ENCODE measurements around the gene NBPF14.
"Not testable (repeated sequence)": the region's sequence is repeated elsewhere in the genome, so short reads cannot be mapped to it uniquely, and the experiment has no call there.

Gene NBPF14, protein sequence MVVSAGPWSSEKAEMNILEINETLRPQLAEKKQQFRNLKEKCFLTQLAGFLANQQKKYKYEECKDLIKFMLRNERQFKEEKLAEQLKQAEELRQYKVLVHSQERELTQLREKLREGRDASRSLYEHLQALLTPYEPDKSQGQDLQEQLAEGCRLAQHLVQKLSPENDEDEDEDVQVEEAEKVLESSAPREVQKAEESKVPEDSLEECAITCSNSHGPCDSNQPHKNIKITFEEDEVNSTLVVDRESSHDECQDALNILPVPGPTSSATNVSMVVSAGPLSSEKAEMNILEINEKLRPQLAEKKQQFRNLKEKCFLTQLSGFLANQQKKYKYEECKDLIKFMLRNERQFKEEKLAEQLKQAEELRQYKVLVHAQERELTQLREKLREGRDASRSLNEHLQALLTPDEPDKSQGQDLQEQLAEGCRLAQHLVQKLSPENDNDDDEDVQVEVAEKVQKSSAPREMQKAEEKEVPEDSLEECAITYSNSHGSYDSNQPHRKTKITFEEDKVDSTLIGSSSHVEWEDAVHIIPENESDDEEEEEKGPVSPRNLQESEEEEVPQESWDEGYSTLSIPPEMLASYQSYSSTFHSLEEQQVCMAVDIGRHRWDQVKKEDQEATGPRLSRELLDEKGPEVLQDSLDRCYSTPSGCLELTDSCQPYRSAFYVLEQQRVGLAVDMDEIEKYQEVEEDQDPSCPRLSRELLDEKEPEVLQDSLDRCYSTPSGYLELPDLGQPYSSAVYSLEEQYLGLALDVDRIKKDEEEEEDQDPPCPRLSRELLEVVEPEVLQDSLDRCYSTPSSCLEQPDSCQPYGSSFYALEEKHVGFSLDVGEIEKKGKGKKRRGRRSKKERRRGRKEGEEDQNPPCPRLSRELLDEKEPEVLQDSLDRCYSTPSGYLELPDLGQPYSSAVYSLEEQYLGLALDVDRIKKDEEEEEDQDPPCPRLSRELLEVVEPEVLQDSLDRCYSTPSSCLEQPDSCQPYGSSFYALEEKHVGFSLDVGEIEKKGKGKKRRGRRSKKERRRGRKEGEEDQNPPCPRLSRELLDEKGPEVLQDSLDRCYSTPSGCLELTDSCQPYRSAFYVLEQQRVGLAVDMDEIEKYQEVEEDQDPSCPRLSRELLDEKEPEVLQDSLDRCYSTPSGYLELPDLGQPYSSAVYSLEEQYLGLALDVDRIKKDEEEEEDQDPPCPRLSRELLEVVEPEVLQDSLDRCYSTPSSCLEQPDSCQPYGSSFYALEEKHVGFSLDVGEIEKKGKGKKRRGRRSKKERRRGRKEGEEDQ (N-terminal part only)

DNA sequence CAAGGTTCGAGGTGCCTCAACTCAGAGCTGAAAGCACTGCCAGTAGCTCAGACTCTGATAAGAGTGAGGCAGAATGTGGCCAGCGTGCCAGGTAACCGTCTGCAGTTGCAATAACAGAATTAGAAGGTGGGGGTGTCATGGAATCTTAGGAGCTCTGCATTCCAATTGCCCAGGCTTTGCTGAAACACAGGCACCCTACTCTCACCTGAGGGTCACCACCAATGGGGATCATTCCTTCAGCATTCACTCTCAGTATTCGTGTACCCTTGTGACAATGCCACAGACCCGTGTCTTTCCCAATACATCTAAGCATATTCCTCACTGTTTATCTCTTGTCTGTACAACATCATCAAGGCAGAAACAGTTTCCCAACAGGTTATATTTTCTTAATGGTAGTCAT is at the start of gene NBPF14:
Gene NBPF14 (minus strand): TSS at position 101 of the 400 bp plus-strand sequence. CDS start 294 bp downstream, outside the sequence.
- not testable (repeated sequence) for H3K4me3 Mint-ChIP-seq; DNase-seq (ENCODE audit: low spot score in 2 of 2); H3K27me3 Mint-ChIP-seq; H3K36me3 Mint-ChIP-seq (ENCODE audit: insufficient read depth); H3K27ac Mint-ChIP-seq (ENCODE audit: low read depth); H3K4me1 Mint-ChIP-seq; H3K9me3 Mint-ChIP-seq; ATAC-seq (replicated peaks; ENCODE audit: extremely low read depth, poor library complexity, severe bottlenecking)

DNA sequence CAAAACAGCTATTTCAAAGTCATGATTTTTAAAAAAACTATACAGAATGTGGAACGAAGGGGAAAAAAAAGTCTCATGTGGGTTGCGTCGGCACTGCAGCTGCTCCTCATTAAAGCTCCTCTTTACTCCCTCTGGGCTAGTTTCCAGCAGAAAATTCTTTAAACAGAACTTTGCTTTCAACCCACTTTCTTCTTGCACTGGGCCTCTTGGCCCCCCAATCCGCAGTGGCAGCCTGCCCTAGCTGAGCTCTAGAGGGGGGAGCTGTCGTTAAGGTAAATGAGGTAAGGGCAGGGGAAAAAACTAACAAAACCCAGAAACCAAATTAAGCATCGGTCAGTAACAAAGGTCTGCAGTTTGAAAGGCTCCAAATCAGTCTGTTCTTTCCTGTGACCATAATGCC is 29.6 kb upstream of the NBPF14 start:
- H3K4me1 Mint-ChIP-seq; H3K27me3 Mint-ChIP-seq; ATAC-seq (replicated peaks; ENCODE audit: extremely low read depth, poor library complexity, severe bottlenecking); DNase-seq (ENCODE audit: low spot score in 2 of 2); H3K4me3 Mint-ChIP-seq; H3K9me3 Mint-ChIP-seq; H3K36me3 Mint-ChIP-seq (ENCODE audit: insufficient read depth); H3K27ac Mint-ChIP-seq (ENCODE audit: low read depth): not testable (repeated sequence)

DNA sequence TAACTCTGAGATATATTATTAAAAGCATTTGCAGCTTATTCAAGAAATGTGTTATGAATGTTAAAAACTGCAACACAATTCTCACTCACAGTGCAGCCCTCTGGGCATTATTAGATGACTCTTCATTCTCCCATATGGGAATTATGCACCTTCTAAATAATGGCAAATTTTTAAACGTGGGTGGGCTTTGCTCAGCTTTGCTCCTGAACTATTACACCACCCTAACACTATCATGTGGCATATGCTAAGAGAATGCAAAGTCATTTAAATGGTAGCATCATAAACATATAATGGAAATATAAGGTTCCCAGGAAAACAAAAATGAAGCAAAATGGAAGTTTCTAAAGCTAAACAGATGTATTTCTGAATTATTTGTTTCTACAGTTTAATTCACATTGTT is 22.4 kb upstream of the NBPF14 start:
- H3K36me3 Mint-ChIP-seq (ENCODE audit: insufficient read depth): not testable (repeated sequence)

DNA sequence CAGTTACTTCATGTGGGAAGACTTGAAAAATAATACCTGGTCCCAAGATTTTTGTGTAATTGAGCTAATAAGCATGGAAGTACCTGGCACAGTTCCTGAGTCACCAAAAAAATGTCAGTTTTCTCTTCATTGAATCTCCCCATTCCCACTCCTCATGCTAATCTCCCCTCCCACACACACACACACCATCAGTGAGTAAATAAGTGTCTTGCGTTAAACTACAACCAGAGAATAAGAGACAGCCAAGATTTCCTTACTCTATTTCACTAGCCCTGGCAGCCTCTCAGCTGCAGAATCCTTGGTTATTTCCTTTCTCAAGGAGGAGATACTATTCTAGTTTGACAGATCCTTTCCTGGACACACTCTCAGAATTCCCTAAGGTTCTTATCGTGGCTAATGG is 9.5 kb upstream of the NBPF14 start:
- not testable (repeated sequence) for DNase-seq (ENCODE audit: low spot score in 2 of 2); H3K4me1 Mint-ChIP-seq

More for the DNA sequence above, 22.4 kb upstream of the NBPF14 start:
- H3K9me3 Mint-ChIP-seq; DNase-seq (ENCODE audit: low spot score in 2 of 2); H3K4me3 Mint-ChIP-seq; H3K27ac Mint-ChIP-seq (ENCODE audit: low read depth); ATAC-seq (replicated peaks; ENCODE audit: extremely low read depth, poor library complexity, severe bottlenecking); H3K4me1 Mint-ChIP-seq; H3K27me3 Mint-ChIP-seq: not testable (repeated sequence)

DNA sequence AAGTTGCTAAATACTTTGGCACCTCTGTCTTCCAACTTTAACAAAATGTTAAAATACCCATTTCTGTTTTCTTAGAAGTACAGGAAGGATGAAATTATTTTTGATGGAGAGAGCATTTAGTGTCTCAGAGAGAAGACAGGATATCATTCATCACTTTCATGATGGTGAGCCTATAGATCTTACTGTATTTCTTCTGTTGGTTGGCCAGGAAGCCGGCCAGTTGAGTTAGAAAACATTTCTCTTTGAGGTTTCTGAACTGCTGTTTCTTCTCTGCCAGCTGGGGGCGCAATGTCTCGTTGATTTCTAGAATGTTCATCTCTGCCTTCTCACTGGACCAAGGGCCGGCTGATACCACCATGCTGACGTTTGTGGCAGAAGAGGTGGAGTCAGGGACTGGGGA is 451 bp downstream of the NBPF14 start:
- not testable (repeated sequence) for ATAC-seq (replicated peaks; ENCODE audit: extremely low read depth, poor library complexity, severe bottlenecking); H3K27ac Mint-ChIP-seq (ENCODE audit: low read depth); DNase-seq (ENCODE audit: low spot score in 2 of 2); H3K4me3 Mint-ChIP-seq; H3K36me3 Mint-ChIP-seq (ENCODE audit: insufficient read depth); H3K4me1 Mint-ChIP-seq; H3K27me3 Mint-ChIP-seq; H3K9me3 Mint-ChIP-seq

More for the DNA sequence above, 9.5 kb upstream of the NBPF14 start:
- H3K27ac Mint-ChIP-seq (ENCODE audit: low read depth); H3K4me3 Mint-ChIP-seq; H3K36me3 Mint-ChIP-seq (ENCODE audit: insufficient read depth); H3K27me3 Mint-ChIP-seq; H3K9me3 Mint-ChIP-seq; ATAC-seq (replicated peaks; ENCODE audit: extremely low read depth, poor library complexity, severe bottlenecking): not testable (repeated sequence)

DNA sequence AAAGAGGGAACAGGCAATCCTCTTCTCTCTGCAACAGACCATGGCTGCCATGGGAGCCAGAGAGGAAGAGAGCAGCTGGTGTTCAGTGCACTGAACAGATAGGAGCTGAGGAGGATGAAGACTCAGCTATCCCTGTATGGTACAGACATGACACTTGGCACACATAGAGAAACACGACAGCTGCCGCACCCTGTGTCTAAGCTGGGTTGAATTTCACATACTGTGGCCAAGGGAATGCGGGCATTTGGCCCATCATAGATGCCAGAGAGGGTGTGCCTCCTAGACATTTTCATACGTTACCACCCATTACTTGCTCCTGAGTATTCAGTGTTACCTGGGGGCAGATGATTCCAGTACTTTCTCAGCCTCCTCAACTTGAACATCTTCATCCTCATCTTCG is 4.7 kb downstream of the NBPF14 start:
- not testable (repeated sequence) for H3K9me3 Mint-ChIP-seq; H3K4me3 Mint-ChIP-seq; DNase-seq (ENCODE audit: low spot score in 2 of 2); H3K27me3 Mint-ChIP-seq; ATAC-seq (replicated peaks; ENCODE audit: extremely low read depth, poor library complexity, severe bottlenecking); H3K27ac Mint-ChIP-seq (ENCODE audit: low read depth); H3K36me3 Mint-ChIP-seq (ENCODE audit: insufficient read depth); H3K4me1 Mint-ChIP-seq

DNA sequence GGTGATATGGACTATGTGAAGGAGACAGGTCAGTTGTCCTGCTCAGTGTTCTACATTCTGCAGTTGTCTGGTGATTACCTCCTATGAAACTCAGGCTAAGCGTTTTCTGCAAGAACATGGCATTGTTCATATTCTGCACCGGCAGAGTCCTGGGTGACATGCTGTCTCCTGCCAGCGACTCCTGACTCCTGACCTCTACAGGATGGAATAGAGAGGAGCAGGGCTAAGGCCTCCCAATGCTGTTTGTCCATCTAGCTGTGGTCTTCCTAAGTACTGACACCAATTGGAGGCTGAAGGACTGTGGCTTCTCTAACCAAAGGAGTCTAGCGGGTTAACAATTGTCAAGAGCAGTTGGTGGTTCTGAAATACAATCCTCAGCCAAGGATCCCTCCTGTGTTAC is 63.7 kb downstream of the NBPF14 start:
- not testable (repeated sequence) for H3K4me1 Mint-ChIP-seq; H3K4me3 Mint-ChIP-seq; H3K9me3 Mint-ChIP-seq; DNase-seq (ENCODE audit: low spot score in 2 of 2); ATAC-seq (replicated peaks; ENCODE audit: extremely low read depth, poor library complexity, severe bottlenecking); H3K27me3 Mint-ChIP-seq; H3K36me3 Mint-ChIP-seq (ENCODE audit: insufficient read depth); H3K27ac Mint-ChIP-seq (ENCODE audit: low read depth)

DNA sequence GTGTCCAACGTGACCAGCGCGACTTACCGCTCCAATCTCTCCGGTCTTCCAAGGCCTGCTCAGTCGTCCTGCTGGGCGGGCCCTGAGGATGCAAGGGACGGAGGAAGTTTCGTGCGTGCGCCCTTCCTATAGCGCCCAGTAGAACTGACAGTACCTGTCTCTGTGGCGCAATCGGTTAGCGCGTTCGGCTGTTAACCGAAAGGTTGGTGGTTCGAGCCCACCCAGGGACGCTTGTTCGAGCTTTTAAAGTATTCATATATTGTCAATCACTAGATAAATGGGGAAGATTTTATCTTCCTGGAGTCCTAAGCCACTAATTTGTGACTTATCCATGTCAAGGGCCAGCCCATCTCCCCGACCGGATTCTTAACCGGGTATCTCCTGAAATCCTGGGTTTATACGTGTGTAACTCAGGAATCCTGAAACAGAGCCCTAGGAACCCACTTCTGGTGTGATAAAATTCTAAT is 66.7 kb downstream of the NBPF14 start:
- not testable (repeated sequence) for H3K36me3 Mint-ChIP-seq (ENCODE audit: insufficient read depth); H3K9me3 Mint-ChIP-seq; H3K27me3 Mint-ChIP-seq; ATAC-seq (replicated peaks; ENCODE audit: extremely low read depth, poor library complexity, severe bottlenecking); H3K4me1 Mint-ChIP-seq
- Mint-ChIP-seq H3K4me3 (peak overlapping the region; percentile 78), H3K27ac (ENCODE audit: low read depth) (peak overlapping the region; percentile 92)
- DNase-seq (ENCODE audit: low spot score in 2 of 2): peak; percentile 55 to 64

DNA sequence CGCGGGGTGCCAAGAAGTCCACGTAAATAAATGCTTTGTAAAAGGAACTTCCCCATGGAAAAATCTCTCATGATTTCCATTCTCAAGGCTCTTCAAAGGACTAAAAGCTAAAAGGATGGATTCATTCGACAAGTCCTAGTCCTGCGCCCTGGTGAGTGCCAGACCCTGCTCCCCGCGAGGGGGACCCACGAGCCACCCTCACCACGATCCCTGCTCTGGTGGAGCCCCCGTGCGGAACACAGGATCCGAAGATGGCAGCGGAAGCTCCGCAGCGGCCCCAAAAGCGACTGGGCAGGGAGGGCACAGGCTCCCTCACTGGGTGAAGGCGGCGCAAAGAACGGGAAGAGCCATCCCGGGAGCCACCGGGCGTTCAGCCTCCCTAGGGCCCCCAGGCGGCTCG is 67.2 kb downstream of the NBPF14 start:
- H3K4me3 Mint-ChIP-seq: peak overlapping the region; percentile 78
- not testable (repeated sequence) for H3K36me3 Mint-ChIP-seq (ENCODE audit: insufficient read depth); H3K4me1 Mint-ChIP-seq; ATAC-seq (replicated peaks; ENCODE audit: extremely low read depth, poor library complexity, severe bottlenecking); H3K27me3 Mint-ChIP-seq; H3K9me3 Mint-ChIP-seq
- peak overlapping the region; percentile 92 for H3K27ac Mint-ChIP-seq (ENCODE audit: low read depth)
- peak; percentile 35 to 62 for DNase-seq (ENCODE audit: low spot score in 2 of 2)

DNA sequence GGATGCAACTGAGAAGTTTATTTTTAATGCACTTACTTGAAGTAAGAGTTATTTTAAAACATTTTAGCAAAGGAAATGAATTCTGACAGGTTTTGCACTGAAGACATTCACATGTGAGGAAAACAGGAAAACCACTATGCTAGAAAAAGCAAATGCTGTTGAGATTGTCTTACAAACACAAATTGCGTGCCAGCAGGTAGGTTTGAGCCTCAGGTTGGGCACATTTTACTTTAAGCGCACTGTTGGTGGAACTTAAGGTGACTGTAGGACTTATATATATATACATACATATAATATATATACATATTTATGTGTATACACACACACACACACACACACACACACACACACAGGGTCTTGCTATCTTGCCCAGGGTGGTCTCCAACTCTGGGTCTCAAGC is 69.2 kb downstream of the NBPF14 start:
- not testable (repeated sequence) for H3K9me3 Mint-ChIP-seq; H3K4me3 Mint-ChIP-seq; ATAC-seq (replicated peaks; ENCODE audit: extremely low read depth, poor library complexity, severe bottlenecking); H3K27me3 Mint-ChIP-seq; DNase-seq (ENCODE audit: low spot score in 2 of 2); H3K27ac Mint-ChIP-seq (ENCODE audit: low read depth)
- Mint-ChIP-seq H3K36me3 (ENCODE audit: insufficient read depth) (peaks cover 21% of the 10 kb centered on the region), H3K4me1 (peaks cover 11% of the 10 kb centered on the region)

DNA sequence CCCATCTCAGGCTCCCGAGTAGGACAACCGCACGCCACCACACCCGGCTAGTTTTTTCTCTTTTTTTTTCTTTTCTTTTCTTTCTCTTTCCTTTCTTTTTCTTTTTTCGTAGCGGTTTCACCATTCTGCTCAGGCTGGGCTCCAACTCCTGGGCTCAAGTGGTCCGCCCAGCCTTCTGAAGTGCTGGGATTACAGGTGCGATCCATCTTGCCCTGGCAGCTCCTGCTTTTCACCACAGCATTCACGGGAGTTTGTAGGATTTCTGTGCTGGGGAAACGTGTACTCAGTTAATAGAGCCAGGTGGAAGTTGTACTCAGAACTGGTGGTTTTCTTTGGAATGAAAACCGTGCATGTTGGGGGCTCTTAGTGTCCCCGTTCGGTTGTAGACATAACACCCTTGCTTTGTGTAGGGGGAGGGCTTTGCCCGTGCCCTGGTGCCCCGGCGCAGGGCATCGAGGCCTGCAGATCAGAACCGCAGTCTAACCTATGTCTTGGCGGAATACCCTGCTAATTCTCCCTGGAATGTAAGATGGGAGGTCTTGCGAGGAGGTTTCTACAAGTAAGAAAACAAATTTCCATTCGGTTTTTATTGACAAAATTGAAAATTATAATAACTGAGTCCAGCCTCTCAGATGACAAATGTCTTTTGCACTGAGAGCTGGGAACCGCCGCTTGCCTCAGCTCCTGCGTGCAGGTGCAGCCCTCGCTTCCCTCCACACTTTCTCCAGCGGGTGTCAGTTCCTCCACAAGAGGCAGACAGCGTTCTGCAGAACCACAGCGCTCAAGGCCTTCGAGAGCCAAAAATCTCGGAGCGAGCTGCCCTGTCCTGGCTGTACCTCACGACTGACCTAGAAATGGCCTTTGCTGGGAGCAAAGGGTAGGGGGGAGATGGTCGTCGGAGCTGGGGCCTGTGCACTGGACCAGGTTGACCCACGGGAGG is 72.3 kb downstream of the NBPF14 start:
- peak overlapping the region; percentile 99 for H3K27ac Mint-ChIP-seq (ENCODE audit: low read depth)
- not testable (repeated sequence) for H3K9me3 Mint-ChIP-seq; DNase-seq (ENCODE audit: low spot score in 2 of 2); H3K27me3 Mint-ChIP-seq
- H3K36me3 Mint-ChIP-seq (ENCODE audit: insufficient read depth): peaks cover 16% of the 10 kb centered on the region
- peak; percentile 21 for ATAC-seq (replicated peaks; ENCODE audit: extremely low read depth, poor library complexity, severe bottlenecking)
- peak overlapping the region; percentile 95 for H3K4me3 Mint-ChIP-seq
- H3K4me1 Mint-ChIP-seq: peaks cover 11% of the 10 kb centered on the region
